SKM-1 (cell line): ENCODE measurements around the gene RPS2.

Experiments
- DNase-seq: peaks from one replicate; lab custom pipeline; 2025; ENCODE audit not compliant: unreplicated experiment; lab: John Stamatoyannopoulos, UW

RPS2 gene

DNA sequence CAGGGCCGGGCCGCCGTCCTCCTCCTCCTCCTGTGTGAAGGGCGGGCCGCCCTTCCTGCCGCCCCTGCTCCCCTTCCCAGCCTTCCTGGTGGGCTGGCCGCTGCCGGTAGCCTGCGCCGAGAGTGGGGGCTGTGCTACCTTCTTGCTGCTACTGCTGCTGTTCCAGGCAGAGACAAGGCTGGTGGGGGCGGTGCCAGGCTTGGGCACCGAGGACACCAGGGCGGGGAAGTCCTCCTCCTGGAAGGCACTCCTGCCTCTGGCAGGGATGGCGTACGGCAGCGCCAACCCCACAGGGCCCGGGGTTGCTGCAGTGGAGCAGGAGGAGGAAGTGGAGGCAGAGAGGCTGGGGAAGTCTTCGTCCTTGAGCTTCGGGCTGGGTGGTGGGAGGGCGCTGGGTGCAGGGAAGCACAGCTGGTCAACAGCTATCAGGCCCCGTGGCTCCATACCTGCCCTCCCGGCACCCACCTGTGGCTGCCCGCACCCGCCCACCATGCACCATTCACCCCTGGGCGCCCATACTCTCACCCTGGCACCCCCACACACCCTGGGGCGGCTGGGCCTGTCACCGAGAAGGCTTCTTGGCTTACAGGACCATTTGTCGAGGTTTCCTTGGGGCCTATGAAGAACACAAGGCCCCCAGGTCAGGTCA is 35.4 kb upstream of the RPS2 start:
- no peak for DNase-seq

GRCh38 chr16:1998852-1999801 is 34.5 kb upstream of the RPS2 start:
- no peak for DNase-seq

DNA sequence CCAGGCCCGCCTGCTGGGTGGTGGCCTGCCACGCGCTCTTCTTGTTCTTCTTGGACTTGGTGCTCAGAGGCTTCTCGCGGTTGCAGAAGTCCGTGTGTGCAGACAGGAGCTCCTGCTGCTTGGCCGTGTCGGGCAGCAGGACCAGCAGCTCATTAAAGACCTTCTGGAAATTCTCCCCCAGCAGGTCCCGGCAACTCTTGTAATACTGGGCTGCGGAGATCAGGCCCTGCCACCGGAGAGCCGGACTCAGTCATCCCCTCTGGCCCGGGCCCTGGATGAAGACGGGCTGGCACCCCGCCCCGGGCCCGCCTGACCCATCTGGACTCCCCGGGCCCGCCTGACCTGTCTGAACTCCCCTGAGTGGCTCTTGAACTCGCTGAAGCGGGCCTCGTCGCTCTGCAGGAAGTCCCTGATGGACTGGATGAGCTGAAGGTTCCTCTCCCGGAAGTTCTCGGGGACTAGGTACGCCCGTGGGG is 33.8 kb upstream of the RPS2 start:
- DNase-seq = no peak

DNA sequence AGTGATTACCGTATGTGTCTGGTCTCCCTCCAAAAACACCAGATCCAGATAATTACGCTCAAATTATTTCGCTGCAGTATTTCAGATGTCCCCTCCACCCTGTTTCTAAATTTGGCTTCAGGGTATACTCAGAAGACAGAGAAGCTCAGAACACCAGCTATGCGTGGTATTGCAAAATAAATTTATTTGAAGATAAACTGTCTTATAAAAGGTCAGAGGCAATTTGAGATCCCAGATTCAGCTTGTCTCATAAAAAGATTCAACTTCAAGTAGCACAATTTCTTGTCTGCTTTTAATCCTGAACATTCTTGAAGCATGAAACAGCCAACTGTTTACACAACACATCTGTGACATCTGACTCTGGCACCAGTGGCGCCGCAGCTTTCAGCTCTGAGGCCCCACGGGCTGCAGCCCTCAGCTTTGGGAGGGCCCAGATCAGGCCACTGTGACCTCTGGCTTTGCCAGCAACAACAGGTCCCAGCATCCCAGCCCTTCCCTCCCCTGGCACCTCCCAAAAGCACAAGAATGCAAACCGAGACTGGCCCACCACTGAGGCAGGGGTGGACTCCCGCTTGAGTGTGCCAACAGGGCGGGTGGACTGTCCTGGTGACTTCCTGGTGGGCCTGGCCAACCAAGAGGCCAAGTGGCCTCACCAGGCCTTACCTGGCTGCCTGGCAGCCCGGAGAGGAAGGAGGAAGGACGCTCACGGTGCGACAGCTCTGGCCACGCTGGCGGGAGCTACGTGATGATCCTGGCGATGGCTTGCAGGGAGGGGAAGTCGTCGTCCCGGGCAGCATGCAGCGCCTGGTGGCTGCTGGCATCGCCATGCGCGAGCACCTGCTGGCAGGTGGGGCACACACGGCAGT is 33.1 kb upstream of the RPS2 start:
- no peak for DNase-seq

- no peak for DNase-seq
Observed at GRCh38 chr16:1993731-1994131, 29.1 kb upstream of the RPS2 start.

DNA sequence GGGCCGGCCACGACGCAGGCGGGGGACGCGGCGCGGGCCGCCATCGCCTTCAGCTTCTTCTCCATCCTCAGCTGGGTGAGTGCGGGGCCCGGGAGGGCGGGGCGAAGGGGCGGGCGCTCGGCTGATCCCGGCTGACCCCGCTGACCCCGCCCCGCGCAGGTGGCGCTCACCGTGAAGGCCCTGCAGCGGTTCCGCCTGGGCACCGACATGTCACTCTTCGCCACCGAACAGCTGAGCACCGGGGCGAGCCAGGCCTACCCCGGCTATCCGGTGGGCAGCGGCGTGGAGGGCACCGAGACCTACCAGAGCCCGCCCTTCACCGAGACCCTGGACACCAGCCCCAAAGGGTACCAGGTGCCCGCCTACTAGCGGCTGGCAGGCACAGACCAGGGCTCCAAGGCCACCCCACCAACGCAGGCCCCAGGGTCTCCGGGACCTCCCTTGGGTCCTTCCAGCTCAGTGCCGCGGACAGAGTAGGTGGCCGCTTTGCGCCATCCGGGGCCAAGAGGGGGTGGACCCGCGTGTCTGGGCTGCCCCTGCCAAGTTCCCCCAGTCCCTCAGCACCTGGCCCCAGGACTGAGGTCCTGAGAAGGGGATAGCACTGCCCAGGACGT is 28.2 kb upstream of the RPS2 start:
- DNase-seq = no peak

- peak; percentile 73 for DNase-seq
Observed at GRCh38 chr16:1991948-1992703, 27.5 kb upstream of the RPS2 start.

- no peak for DNase-seq
Observed at GRCh38 chr16:1991588-1991947, 26.9 kb upstream of the RPS2 start.

- DNase-seq = no peak
Observed at GRCh38 chr16:1991135-1991551, 26.5 kb upstream of the RPS2 start.

DNA sequence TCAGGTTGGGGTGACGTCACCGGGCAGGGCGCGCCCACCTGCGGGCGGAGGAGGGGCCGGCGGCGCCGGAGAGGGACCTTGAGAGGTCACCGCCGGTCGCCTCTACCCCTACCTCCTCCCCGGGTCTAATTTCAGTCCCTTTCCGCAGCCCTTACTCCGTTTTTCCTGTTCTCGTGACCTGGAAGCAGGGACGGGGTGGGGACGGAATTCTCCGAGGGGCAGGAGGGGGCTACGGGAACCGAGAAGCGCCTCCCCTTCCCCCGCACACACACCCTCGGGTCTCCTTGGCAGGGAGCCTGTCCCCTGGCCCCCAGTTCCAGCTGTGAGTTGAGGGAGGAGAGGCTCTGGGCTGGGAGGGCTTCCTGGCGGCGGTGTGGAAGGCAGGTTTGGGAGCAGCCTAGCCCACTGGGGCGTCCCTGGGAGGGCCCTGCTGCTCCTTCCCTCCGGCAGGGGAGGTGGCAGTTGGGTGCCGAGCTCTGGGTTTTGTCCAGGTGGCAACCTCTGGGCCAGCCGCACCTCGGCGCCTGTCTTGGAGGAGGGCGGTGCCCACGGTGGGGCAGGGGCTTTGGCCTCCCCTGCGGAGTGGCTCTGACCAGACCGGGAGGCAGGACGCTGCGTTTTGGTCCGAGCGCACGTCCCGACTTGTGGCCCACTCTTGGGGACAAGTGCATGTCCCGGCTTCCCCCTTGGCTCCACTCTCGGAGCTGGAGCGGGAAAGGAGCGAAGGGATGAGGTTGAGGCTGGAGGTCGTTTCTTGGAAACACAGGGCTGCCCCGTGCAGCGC is 25.9 kb upstream of the RPS2 start:
- DNase-seq = no peak

- no peak for DNase-seq
Observed at GRCh38 chr16:1990101-1990350, 25.4 kb upstream of the RPS2 start.

DNA sequence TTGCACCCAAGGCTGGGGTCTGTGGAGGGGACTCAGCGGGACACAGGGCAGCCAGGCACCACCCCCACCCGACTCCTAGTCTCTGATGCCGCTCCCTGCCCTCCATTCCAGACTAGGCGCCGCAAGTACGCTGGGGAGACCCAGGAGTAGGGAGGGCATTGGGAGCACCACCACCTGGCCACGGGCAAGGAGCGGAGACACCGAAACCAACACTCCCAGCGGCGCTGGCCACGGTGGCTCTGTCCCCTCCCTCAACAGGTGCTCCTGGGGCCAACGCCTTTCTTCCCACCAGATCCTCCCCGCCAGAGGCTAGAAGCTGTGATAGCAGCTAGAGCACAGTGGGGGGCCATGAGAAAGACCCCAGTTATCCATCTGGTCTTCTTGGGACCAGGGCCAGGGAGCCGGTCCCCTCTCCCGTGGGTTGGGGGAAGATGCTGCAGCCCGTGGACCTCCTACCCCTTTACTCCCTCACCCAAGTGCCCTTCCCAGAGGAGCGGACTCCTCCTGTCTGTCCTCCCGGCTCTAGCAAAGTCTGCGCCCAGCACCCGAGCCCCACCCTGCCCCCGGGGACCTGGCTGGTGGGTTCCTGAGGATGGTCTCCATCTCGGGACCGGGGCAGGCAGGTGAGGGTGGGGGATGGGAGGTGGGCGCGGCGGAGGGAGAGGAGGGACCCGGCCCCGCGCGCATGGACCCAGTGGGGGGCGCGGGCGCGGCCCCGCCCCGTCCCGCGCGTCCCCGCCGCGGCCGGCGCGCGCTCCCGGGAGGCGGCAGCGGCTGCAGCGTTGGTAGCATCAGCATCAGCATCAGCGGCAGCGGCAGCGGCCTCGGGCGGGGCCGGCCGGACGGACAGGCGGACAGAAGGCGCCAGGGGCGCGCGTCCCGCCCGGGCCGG is 24.8 kb upstream of the RPS2 start, which contains the start of gene SYNGR3:
Gene SYNGR3 (plus strand): TSS at position 762 of the 892 bp plus-strand sequence. CDS start 133 bp downstream, outside the sequence.
- no peak for DNase-seq

- no peak for DNase-seq
Observed at GRCh38 chr16:1987198-1987597, 22.6 kb upstream of the RPS2 start.

GRCh38 chr16:1985466-1986150 is 21.0 kb upstream of the RPS2 start:
- no peak for DNase-seq

- DNase-seq = no peak
Observed at GRCh38 chr16:1984347-1985225, 20.0 kb upstream of the RPS2 start.

DNA sequence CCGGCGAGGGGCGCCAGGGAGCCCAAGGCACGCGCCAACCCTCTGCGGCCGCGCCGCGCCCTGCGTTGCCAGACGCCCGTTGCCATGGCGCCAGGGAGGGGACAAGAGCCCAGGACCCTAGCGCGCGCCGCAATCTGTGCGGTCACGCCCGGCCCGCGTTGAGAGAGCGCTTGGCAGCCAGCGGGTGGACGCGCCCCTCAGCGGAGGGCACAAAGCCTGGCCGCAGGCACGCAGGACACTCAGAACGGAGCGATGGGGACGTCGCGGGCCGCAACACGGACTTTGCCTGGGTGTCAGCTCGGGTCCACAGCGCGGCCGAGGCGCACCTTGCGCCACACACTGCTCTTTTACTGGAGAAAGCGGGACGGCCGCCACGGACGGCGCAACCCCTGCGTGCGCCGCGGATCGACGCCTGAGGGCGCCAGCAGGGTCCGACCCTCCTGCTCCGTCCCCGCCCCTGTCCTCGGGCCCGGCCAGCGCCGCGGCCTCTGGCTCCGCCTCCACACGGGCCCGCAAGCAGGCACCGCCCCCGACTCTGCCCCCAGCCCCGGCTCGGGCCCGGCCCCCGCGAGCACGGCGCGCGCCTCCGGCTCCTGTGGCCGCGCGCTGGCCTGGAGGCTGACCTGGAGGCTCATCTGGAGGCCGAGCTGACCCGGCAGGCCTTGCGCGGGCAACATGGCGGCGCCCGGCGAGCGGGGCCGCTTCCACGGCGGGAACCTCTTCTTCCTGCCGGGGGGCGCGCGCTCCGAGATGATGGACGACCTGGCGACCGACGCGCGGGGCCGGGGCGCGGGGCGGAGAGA is 19.1 kb upstream of the RPS2 start, which contains the start of gene GFER:
Gene GFER (plus strand): TSS at position 650 of the 803 bp plus-strand sequence. CDS start 26 bp downstream, at position 676.
- peak; percentile 83 for DNase-seq
